Amygdala (tissue), 56 donors: Measurements from ENCODE around the gene HNMT.
"Not testable (repeated sequence)": the region's sequence is repeated elsewhere in the genome, so short reads cannot be mapped to it uniquely, and the experiment has no call there.

Experiments
- DNase-seq, 56 donors: peaks; one replicate each; lab custom pipeline; 2025; lab: John Stamatoyannopoulos, UW

Gene HNMT

DNA sequence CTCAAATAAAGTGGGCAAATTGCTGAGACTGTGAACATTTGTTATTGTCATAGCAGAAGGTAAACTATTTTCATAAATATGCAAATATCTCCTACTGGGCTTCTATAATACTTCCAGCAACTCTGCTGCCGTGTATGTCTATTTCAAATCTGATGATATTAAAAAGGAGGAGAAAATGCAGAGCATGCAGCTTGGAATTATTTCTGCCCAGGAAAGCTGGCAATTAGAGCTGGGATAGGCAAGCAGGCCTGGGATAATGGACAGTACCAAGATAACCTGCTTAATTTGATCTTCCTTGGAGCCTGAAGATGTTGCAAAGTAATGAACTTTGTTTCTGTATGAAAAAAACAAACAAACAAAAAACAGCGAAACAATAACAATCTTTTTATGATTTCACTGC lies 72.8 kb downstream of the HNMT start:
- no peak for DNase-seq

DNA sequence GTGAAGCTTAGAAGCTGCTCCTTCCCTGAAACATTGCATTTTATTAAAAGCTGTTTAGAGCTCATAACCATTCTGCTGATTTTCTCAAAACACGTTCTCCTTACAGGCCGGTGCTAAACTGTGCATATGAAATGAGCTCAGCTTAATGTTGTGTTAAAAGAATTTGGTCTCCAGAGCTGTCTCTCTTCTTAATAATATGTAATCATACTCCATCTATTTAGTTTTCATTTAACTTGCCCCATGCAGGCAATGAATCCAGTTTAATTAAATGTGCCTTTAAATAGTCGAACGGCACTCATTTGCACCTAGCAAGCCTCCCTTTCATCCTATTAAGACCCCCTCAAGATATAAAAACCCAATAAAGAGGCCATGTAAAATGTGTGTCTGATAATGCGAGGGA lies 76.3 kb downstream of the HNMT start:
- no peak for DNase-seq

DNA sequence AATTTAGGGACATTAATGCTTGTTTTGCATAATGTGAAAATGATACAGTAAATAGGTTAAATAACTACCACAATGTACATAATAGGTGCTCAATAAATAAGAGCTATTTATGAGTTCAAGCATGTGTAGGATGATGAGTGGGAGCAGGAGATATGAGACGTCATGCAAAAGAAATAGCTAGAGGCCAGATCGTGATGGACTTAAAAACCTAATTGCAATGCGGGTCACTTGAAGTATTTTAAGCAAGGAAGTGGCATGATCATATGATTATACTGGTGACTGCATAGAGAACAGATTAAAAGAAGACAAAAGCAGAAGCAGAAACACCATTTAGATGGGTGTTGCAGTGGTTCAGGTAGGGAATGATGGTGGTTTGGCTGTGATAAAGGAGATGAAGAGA lies 78.0 kb downstream of the HNMT start:
- DNase-seq = no peak

DNA sequence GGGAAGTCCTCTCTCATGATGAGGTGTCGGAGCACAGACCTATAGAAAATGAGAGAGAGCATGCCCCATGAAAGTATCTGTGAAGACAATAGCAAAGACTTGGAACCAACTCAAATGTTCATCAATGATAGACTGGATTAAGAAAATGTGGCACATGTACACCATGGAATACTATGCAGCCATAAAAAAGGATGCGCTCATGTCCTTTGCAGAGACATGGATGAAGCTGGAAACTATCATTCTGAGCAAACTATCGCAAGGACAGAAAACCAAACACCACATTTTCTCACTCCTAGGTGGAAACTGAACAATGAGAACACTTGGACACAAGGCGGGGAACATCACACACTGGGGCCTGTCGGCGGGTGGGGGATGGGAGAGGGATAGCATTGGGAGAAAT lies 79.3 kb downstream of the HNMT start:
- DNase-seq = not testable (repeated sequence)

DNA sequence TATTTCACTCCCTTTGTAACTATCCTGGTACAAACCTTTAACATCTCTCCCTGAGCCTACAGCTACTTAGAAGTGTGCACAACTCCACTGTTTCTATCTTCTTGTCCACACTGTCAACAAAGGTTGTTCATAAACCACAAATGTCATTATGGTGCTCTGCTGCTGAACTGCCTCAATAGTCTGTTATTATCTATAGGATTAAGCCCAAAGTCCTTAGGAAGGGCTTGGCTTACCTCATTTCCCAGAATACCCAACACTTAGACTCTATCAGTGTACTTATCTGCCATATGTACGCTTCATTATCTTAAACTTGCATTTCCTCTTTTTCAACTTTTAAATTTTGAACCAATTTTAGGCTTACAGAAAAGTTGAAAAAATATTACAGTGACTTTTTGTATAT lies 94.2 kb downstream of the HNMT start:
- no peak for DNase-seq

DNA sequence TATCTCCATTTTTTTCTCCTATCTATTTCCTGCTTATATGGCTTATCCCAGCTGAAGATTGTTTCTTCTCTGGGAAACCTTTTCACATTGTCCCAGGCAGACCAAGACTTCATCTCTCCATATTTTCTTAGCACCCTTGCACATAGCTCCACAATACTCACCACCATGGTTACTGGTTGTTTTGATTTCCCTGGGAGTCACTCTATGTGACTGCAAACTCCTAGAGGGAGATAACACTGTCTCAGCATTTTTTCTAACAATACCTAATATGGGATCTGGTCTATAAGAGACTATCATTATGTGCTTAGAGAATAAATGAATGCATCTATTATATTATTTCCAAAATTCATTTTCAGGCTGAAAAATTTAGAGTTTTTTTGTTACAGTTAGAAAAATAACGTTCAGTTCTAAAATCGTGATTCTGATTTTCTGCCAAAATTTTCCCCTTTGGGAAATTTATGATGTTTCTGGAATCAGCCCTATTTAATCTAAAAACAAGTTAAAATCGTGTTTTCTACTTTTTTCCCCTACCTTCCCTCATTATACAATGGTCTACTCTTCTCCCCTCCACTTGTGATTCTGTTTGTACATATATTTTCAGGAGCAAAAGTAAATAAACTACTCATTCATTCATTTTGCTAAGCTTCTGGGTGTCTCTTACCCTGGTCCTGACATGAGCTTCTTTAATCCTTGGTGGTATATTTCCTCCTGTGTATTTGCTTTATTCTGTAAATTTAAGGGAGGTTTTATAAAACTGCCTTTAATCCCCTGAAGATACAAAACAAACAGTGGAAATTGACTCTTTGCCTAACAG lies 95.4 kb downstream of the HNMT start:
- no peak for DNase-seq

DNA sequence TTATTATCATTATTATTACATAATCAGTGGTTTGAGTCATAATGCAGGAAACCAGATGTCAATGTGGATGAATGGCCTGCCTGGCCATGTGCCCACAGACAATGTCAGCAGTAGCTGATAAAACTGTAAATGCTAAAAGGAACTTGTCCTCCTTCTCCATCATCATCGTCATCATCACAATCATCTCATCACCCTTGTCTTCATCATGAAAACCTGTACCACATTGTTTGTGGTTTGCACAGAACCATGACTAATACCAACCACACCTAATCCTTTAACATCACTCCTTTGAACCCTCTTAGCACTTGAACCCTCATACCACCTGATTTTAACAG lies 96.0 kb downstream of the HNMT start:
- DNase-seq = no peak

DNA sequence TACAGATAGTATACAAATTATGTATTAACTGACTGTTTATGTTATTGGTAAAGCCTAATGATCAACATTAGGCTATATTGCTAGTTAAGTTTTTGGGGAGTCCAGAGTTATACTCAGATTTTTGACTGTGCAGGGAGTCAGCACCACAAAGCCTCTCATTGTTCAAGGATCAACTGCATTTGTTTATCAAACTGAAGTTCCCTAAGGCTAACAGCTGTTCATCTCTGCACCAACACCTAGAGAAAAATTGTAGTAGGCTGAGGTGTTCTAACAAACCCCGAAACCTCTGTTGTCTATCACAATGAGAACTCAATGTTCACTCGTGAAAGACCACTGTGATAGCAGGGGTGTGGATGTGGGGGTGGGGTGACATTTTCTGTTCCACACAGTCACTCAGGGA lies 97.7 kb downstream of the HNMT start:
- no peak for DNase-seq

DNA sequence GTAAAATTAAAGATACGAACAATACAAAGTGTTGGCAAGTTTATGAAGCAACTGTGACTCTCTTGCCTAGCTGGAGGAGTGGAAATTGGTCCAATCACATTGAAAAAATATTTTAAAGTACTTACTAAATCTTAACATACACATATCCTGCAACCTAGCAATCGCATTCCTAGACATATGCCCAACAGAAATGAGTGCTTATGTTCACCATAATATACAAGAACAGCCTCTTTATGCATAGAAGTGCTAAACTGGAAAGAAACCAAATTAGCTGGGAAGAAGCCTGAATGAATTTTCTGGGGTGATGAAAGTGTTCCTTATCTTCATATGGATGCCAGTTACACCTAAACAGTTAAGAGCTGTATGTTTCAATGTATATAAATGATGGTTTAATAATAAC lies 98.9 kb downstream of the HNMT start:
- DNase-seq = no peak
